HepG2 (cell line): Measurements from ENCODE around the gene HLA-DQA1. TPM values are rescaled to one million over a fixed set of nuclear protein-coding genes. Genes with fewer than 3 reads are reported as not detected.
A peak's percentile ranks its signal among the peaks of the same experiment; 100 is the strongest.

Experiments
- ATAC-seq: fragments of 200-7000 bp; cut with Tn5 transposase; 3 replicates; pipeline ENCODE4 v1.9.1; 2020; ENCODE audit warnings: mild to moderate bottlenecking, moderate library complexity
- BruUV-seq: library from RNA; stranded (reverse); fragments of 400-500 nt; replicated peaks from 2 replicates; lab custom pipeline; 2021; lab: Mats Ljungman, UMichigan
- CTCF ChIA-PET: fragments of 300-600 bp; formaldehyde crosslinking; extraction: SDS; loops from one replicate; lab custom pipeline; 2021; ENCODE audit warnings: low total read pairs, inconsistent platforms, low intra/inter-chr PET ratio; lab: Yijun Ruan, JAX
- POLR2A ChIA-PET: fragments of 350-600 bp; sonication (Branson Sonifier 250); formaldehyde crosslinking; loops from one replicate; lab custom pipeline; 2020; ENCODE audit warnings: antibody characterized with exemption, inconsistent platforms; lab: Yijun Ruan, JAX
- DNase-seq: peaks from one replicate; pipeline ENCODE4 v3.0.0-alpha.2; 2015; ENCODE audit warnings: low spot score
- FAIRE-seq: peaks from 3 replicates; lab custom pipeline; 2011; peaks lifted over from hg19 to GRCh38; lab: Jason Lieb, UNC
- H2AFZ ChIP-seq: one replicate; pipeline ENCODE4 v1.6.1; 2011; ENCODE audit warnings: low read length, inconsistent platforms
- H3K27ac ChIP-seq: fragments of 300-600 bp; 3 replicates; pipeline ENCODE4 v1.8.0; 2011; ENCODE audit warnings: mixed run types, mild to moderate bottlenecking, mixed read lengths, low read length, inconsistent platforms; ENCODE audit not compliant: insufficient read depth; ENCODE audit errors: extremely low read length
- H3K27me3 ChIP-seq, 2 experiments: fragments of 200-600 bp in 1 of 2; 2 replicates in 1 of 2; 3 replicates in 1 of 2; pipeline versions ENCODE4 v1.6.0 to v1.8.0; 2011; ENCODE audit warnings: low read length in 2 of 2, mild to moderate bottlenecking in 2 of 2, moderate library complexity in 2 of 2, inconsistent platforms in 1 of 2; ENCODE audit not compliant: insufficient read depth in 2 of 2, control insufficient read depth in 1 of 2
- H3K36me3 ChIP-seq, 2 experiments: fragments of 200-600 bp in 1 of 2; replicated peaks in 1 of 2; 2 replicates in 1 of 2; 3 replicates in 1 of 2; pipeline versions ENCODE4 v1.5.1 to v1.8.0; 2011; ENCODE audit warnings: low read length in 2 of 2, inconsistent platforms in 1 of 2; ENCODE audit not compliant: insufficient read depth in 2 of 2, control insufficient read depth in 1 of 2
- H3K4me1 ChIP-seq: 2 replicates; pipeline ENCODE4 v1.5.1; 2012; ENCODE audit warnings: low read length, inconsistent platforms; ENCODE audit not compliant: insufficient read depth
- H3K4me2 ChIP-seq: 2 replicates; pipeline ENCODE4 v1.6.0; 2011; ENCODE audit warnings: low read depth, low read length, inconsistent platforms
- H3K4me3 ChIP-seq, 3 experiments: fragments of 200-600 bp in 1 of 3; sonication (generic), shearing (Covaris generic) in 1 of 3; replicated peaks in 1 of 3; 2 replicates each; pipeline ENCODE4 v1.5.1; 2011 to 2016; ENCODE audit warnings: low read length in 3 of 3, inconsistent platforms in 2 of 3, low read depth in 2 of 3, mild to moderate bottlenecking in 2 of 3, control low read depth in 1 of 3, mixed read lengths in 1 of 3; ENCODE audit not compliant: insufficient read depth in 1 of 3
- H3K79me2 ChIP-seq: one replicate; pipeline ENCODE4 v1.6.1; 2011; ENCODE audit warnings: low read length, inconsistent platforms; ENCODE audit not compliant: insufficient read depth
- H3K9ac ChIP-seq: 2 replicates; pipeline ENCODE4 v1.6.0; 2011; ENCODE audit warnings: mild to moderate bottlenecking, low read depth, low read length, inconsistent platforms; ENCODE audit not compliant: insufficient read depth
- H3K9me3 ChIP-seq: 2 replicates; pipeline ENCODE4 v1.5.1; 2012; ENCODE audit warnings: mild to moderate bottlenecking, low read length
- H4K20me1 ChIP-seq: 2 replicates; pipeline ENCODE4 v1.6.0; 2011; ENCODE audit warnings: inconsistent platforms, mild to moderate bottlenecking, low read length, moderate library complexity; ENCODE audit not compliant: insufficient read depth
- GLI4 ChIP-seq: sonication (generic); formaldehyde crosslinking; IDR thresholded peaks from 2 replicates; pipeline ENCODE4 v1.5.1; 2020; ENCODE audit warnings: missing genetic modification reagents, mild to moderate bottlenecking, moderate library complexity, borderline replicate concordance
- KAT2B ChIP-seq: fragments of 150-350 bp; IDR thresholded peaks from 2 replicates; pipeline ENCODE4 v1.6.1; 2014; ENCODE audit warnings: low read depth, low read length, borderline replicate concordance
- MTA3 ChIP-seq: sonication (generic); formaldehyde crosslinking; IDR thresholded peaks from 2 replicates; pipeline ENCODE4 v1.4.0; 2020; ENCODE audit warnings: missing genetic modification reagents
- MTF1 ChIP-seq: sonication (generic); formaldehyde crosslinking; IDR thresholded peaks from 2 replicates; pipeline ENCODE4 v1.5.0; 2020; ENCODE audit warnings: missing genetic modification reagents
- NR2F2 ChIP-seq: IDR thresholded peaks from 2 replicates; pipeline ENCODE4 v1.6.1; 2012; ENCODE audit warnings: low read depth, inconsistent platforms, borderline replicate concordance
- RFXAP ChIP-seq: sonication (generic); formaldehyde crosslinking; IDR thresholded peaks from 2 replicates; pipeline ENCODE4 v1.4.0; 2020; ENCODE audit warnings: missing genetic modification reagents, borderline replicate concordance
- TOE1 ChIP-seq: sonication (generic); formaldehyde crosslinking; IDR thresholded peaks from 2 replicates; pipeline ENCODE4 v1.4.0; 2020; ENCODE audit warnings: mild to moderate bottlenecking, missing genetic modification reagents
- ZFP37 ChIP-seq: sonication (generic); formaldehyde crosslinking; IDR thresholded peaks from 2 replicates; pipeline ENCODE4 v1.4.0; 2020; ENCODE audit warnings: missing genetic modification reagents, borderline replicate concordance
- ZNF264 ChIP-seq: sonication (generic); formaldehyde crosslinking; IDR thresholded peaks from 2 replicates; pipeline ENCODE4 v1.4.0; 2020; ENCODE audit warnings: missing genetic modification reagents
- ZNF33A ChIP-seq: sonication (generic); formaldehyde crosslinking; IDR thresholded peaks from 2 replicates; pipeline ENCODE4 v1.5.1; 2020; ENCODE audit warnings: missing genetic modification reagents, mild to moderate bottlenecking, moderate library complexity, borderline replicate concordance
- ZNF382 ChIP-seq: sonication (generic); formaldehyde crosslinking; IDR thresholded peaks from 2 replicates; pipeline ENCODE4 v1.5.0; 2020; ENCODE audit warnings: missing genetic modification reagents, mild to moderate bottlenecking, borderline replicate concordance
- ZNF747 ChIP-seq: sonication (generic); formaldehyde crosslinking; IDR thresholded peaks from 2 replicates; pipeline ENCODE4 v1.8.1; 2023; ENCODE audit warnings: missing genetic modification reagents, mild to moderate bottlenecking, borderline replicate concordance
- ZSCAN9 ChIP-seq: IDR thresholded peaks from 2 replicates; pipeline ENCODE4 v1.6.1; 2016; ENCODE audit warnings: borderline replicate concordance
- WGBS: methylation state at CpG from one replicate; pipeline ENCODE4 v1.1.6; 2017; ENCODE audit warnings: low lambda C conversion rate; 5-methylcytosine and 5-hydroxymethylcytosine counted together
- in situ Hi-C: cut with HindIII; loops from 2 replicates; pipeline ENCODE4 v1.10.0; 2017; ENCODE audit warnings: low pct_unique_long_range_greater_than_20kb; ENCODE audit not compliant: extremely low pct_ligation_motif_present
- intact Hi-C: fragments of 100-400 bp; cut with micrococcal nuclease; formaldehyde crosslinking; loops from one replicate; pipeline ENCODE4 v1.10.0; 2022; ENCODE audit not compliant: unreplicated experiment
- polyA plus RNA-seq, 8 experiments: library from polyadenylated mRNA; depleted of rRNA in 3 of 8; stranded (reverse) in 7 of 8; unstranded in 1 of 8; fragments of >200 nt; fragmentation: Illumina TruSeq in 4 of 8; extraction: Trizol in 4 of 8; gene quantifications; 2 replicates each; pipeline versions ENCODE4 v1.2.1 to v1.2.3, GENCODE V29; 2011 to 2016; ENCODE audit warnings: low read depth in 4 of 8, missing spikeins in 1 of 8, mixed read lengths in 1 of 8; ENCODE audit not compliant: insufficient read depth in 1 of 8
- total RNA-seq, 5 experiments: library from RNA; depleted of rRNA; stranded (reverse); fragments of >200 nt; fragmentation: Illumina TruSeq; extraction: Trizol; gene quantifications; 2 replicates each; pipeline ENCODE4 v1.2.3, GENCODE V29; 2016; ENCODE audit warnings: low read depth in 1 of 5
- TF ChIP-seq, protein P1 (sequence below): sonication (generic); formaldehyde crosslinking; conservative IDR thresholded peaks from 2 replicates; pipeline ENCODE4 v1.8.0; 2022; ENCODE audit warnings: mild to moderate bottlenecking, moderate library complexity, missing genetic modification reagents
- TF ChIP-seq, protein P2 (sequence below): sonication (generic); formaldehyde crosslinking; IDR thresholded peaks from 2 replicates; pipeline ENCODE4 v1.5.0; 2020; ENCODE audit warnings: missing genetic modification reagents
- TF ChIP-seq, protein P3 (sequence below): IDR thresholded peaks from 2 replicates; pipeline ENCODE4 v1.6.1; 2016; ENCODE audit warnings: mild to moderate bottlenecking, missing biosample characterization, missing genetic modification reagents

The HLA-DQA1 gene
- total and polyA plus RNA-seq, 2 of the 13 experiments (the other 11 are each of a cell fraction or from before 2014, with no cell fraction given): not detected

DNA sequence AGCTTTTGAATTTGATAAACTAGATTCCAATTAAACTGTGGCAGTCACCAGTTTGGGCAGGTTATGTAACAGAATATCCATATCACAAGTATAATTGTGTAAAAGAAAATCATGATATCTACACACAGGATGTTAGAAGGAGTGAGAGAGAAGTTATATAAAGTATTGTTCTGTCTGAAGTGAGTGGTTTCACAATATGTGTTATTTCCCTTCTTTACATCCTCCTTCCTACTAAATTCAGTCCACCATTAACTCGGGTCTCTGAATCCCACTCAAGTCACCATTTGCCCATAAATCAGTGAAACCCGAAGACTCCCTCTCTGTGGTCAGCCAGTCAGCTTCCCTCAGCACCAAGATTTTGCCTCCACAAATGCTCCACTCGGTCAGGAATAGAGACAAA, 28.5 kb downstream of the HLA-DQA1 start:
- 20% methylated on average over 3 of the region's 3 CpGs for WGBS
- ChIA-PET CTCF (no interaction called here), POLR2A (no interaction called here)
- Histone ChIP-seq H3K36me3 (no peaks in the 10 kb centered on the region), H3K27me3 (peaks cover 1 to 10% of the 10 kb centered on the region in 2 experiments; a peak in 3 of 5 replicates), H3K4me1 (no peaks in the 10 kb centered on the region), H3K9ac (no peak overlapping the region), H3K4me3 (no peak overlapping the region), H3K79me2 (no peaks in the 10 kb centered on the region), H3K27ac (no peak overlapping the region), H2AFZ (no peak overlapping the region), H4K20me1 (no peaks in the 10 kb centered on the region), H3K4me2 (no peak overlapping the region), H3K9me3 (no peaks in the 10 kb centered on the region)
- DNase-seq (no peak), ATAC-seq (no peak), FAIRE-seq (no peak)
- BruUV-seq: no TSS peak
- in situ Hi-C loops: no loop called here
- intact Hi-C loops: no loop called here
- TF ChIP-seq MTA3 (CRISPR knock-in tag): no peak
- TF ChIP-seq, protein P1, sequence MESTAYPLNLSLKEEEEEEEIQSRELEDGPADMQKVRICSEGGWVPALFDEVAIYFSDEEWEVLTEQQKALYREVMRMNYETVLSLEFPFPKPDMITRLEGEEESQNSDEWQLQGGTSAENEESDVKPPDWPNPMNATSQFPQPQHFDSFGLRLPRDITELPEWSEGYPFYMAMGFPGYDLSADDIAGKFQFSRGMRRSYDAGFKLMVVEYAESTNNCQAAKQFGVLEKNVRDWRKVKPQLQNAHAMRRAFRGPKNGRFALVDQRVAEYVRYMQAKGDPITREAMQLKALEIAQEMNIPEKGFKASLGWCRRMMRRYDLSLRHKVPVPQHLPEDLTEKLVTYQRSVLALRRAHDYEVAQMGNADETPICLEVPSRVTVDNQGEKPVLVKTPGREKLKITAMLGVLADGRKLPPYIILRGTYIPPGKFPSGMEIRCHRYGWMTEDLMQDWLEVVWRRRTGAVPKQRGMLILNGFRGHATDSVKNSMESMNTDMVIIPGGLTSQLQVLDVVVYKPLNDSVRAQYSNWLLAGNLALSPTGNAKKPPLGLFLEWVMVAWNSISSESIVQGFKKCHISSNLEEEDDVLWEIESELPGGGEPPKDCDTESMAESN (CRISPR knock-in tag): no peak
- no peak for TF ChIP-seq ZNF264 (CRISPR knock-in tag)
- TF ChIP-seq ZNF382 (CRISPR knock-in tag): no peak
- no peak for TF ChIP-seq ZFP37

DNA sequence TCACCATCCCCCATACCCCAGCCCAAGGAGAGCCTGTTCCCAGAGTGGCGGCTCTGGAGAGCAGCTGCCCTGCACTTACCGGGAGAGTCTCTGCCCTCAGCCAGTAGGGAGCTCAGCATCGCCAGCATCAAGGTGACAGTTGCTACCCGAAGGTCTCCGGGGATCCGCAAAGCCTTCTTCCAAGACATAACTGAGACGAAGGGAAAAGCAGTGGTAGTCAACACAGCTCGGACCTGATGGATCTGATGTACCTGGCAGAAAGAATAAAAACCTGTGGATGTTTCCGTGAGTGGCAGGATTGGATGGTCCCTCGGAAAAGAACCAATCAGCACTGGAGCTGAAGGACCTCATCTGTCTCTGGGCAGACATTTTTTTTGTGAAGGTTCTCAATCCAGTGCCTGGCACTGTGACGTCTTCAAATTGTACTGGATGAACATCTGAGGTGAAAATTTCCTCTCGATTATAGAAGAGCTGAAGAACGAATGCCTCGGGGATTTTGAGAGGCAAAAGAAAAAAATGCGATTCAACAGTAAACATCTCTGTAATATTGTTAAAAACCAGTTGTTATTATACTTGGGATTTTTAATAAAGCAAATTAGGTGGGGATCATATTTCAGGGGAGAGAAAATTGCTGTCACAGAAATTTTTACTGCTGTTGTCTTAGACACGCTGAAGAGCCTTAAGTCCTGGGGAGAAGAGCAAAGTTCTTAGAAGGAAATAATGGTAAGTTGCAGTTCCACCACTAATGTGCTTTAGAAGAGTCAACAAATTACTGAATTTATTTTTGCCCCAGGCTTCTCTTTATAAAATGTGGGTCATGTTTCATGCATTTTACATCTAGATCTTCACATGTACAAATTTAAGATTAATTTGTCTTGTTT, 29.5 kb downstream of the HLA-DQA1 start, which contains the start of gene HLA-DQB1:
HLA-DQB1 (minus strand) TSS at position 238 of the 881 bp plus-strand sequence; CDS start at position 188, 50 bp downstream.
- Histone ChIP-seq H3K27ac (no peak within 1 kb of the TSS), H3K36me3 (no peaks in the 10 kb centered on the region), H3K79me2 (no peaks in the 10 kb centered on the region), H3K4me1 (no peaks in the 10 kb centered on the region), H4K20me1 (no peaks in the 10 kb centered on the region), H3K4me2 (no peak within 1 kb of the TSS), H2AFZ (no peak within 1 kb of the TSS), H3K27me3 (peaks cover 1 to 10% of the 10 kb centered on the region in 2 experiments; a peak in 3 of 5 replicates), H3K9ac (no peak within 1 kb of the TSS), H3K4me3 (no peak within 1 kb of the TSS), H3K9me3 (peaks cover 5% of the 10 kb centered on the region)
- BruUV-seq: no TSS peak
- FAIRE-seq (peak; percentile 4), DNase-seq (peak; percentile 22), ATAC-seq (peak; percentile 76)
- in situ Hi-C loops (no loop called here), intact Hi-C loops (no loop called here)
- 14% methylated on average over 15 of the region's 16 CpGs for WGBS
- POLR2A ChIA-PET: no interaction called here
- CTCF ChIA-PET: no interaction called here
- no peak for TF ChIP-seq TOE1 (CRISPR knock-in tag)
- TF ChIP-seq, protein P2, sequence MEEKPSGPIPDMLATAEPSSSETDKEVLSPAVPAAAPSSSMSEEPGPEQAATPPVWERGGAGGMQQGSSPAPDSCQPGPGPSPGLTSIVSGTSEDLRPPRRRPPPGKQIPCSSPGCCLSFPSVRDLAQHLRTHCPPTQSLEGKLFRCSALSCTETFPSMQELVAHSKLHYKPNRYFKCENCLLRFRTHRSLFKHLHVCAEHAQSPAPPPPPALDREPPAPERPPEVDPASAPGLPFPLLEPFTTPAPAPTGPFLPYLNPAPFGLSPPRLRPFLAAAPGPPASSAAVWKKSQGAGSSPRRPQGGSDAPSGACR (CRISPR knock-in tag): no peak
- TF ChIP-seq ZSCAN9 (CRISPR knock-in tag): no peak
- TF ChIP-seq NR2F2: no peak
- TF ChIP-seq, protein P3, sequence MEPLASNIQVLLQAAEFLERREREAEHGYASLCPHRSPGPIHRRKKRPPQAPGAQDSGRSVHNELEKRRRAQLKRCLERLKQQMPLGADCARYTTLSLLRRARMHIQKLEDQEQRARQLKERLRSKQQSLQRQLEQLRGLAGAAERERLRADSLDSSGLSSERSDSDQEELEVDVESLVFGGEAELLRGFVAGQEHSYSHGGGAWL (CRISPR knock-in tag): no peak
- no peak for TF ChIP-seq ZNF747 (CRISPR knock-in tag)
- no peak for TF ChIP-seq GLI4 (CRISPR knock-in tag)
- TF ChIP-seq RFXAP (CRISPR knock-in tag): peak; percentile 98
- no peak for TF ChIP-seq KAT2B
- no peak for TF ChIP-seq MTF1 (CRISPR knock-in tag)
- TF ChIP-seq ZNF33A (CRISPR knock-in tag): no peak
